HEK293T (cell line): ENCODE data around the gene TRPM5.

ENCODE experiments used
- ELF4 ChIP-seq: fragments of 450-650 bp; IDR thresholded peaks from 2 replicates; pipeline ENCODE4 v1.6.1; 2017; ENCODE audit warnings: antibody characterized with exemption
- FOXM1 ChIP-seq: fragments of 450-650 bp; IDR thresholded peaks from 2 replicates; pipeline ENCODE4 v1.6.1; 2017; ENCODE audit warnings: mild to moderate bottlenecking, borderline replicate concordance
- L3MBTL2 ChIP-seq: fragments of 450-650 bp; conservative IDR thresholded peaks from 2 replicates; pipeline ENCODE4 v1.6.1; 2016; ENCODE audit warnings: mild to moderate bottlenecking
- ZNF384 ChIP-seq: fragments of 450-650 bp; IDR thresholded peaks from 2 replicates; pipeline ENCODE4 v1.6.1; 2016

DNA sequence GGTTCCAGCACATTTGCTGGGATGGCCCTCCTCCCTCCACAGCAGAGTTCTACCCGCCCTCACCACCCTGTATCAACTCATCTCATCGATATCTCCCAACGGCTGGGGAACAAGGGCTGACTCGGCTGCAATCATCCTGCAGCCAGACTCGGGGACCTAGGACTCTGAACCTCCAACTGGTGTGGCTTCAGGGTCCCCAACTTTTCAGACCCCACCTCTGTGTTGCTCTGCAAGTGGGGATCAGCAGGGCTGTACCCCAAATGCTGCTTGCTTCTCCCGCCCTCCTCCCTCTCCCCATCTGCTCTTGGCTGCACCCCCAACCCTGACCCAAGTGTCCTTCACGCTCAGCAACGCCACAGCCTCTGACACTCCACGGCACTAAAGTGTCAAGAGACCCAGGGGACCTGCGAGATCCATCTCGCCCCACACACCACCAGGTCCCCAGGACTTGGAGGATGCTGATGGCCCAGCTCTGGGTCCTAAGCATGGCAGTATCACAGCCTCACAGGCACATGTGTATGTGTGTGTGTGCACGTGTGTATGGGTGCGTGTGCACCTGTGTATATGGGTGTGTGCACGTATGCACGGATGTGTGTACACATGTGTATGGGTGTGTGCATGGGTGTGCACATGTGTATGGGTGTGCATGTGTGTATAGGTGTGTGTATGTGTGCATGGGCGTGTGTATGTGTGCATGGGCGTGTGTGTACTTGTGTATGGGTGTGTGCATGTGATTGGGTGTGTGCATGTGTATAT lies 26.9 kb upstream of the TRPM5 start:
- TF ChIP-seq ELF4, result no peak
- no peak for TF ChIP-seq L3MBTL2
- TF ChIP-seq FOXM1, result no peak
- no peak for TF ChIP-seq ZNF384
